DOHH2 (cell line): ENCODE data around the gene ATP4A.
A peak's percentile ranks its signal among the peaks of the same experiment; 100 is the strongest.

Source experiments
- H3F3A ChIP-seq: fragments of 200-600 bp; sonication (generic), shearing (Covaris generic); 2 replicates; pipeline ENCODE4 v1.6.0; 2016; ENCODE audit warnings: antibody characterized with exemption, mild to moderate bottlenecking; ENCODE audit not compliant: control insufficient read depth, insufficient read depth
- H3K27ac ChIP-seq: fragments of 200-600 bp; sonication (generic); 2 replicates; pipeline ENCODE4 v1.5.1; 2014; ENCODE audit warnings: low read depth, mild to moderate bottlenecking, low read length, moderate library complexity
- H3K27me3 ChIP-seq: fragments of 200-600 bp; sonication (generic); 2 replicates; pipeline ENCODE4 v1.6.1; 2014; ENCODE audit warnings: mild to moderate bottlenecking, low read length, mixed read lengths; ENCODE audit not compliant: control insufficient read depth
- H3K36me3 ChIP-seq: fragments of 200-600 bp; sonication (generic); 2 replicates; pipeline ENCODE4 v1.6.1; 2014; ENCODE audit warnings: mild to moderate bottlenecking, low read length, moderate library complexity, mixed read lengths; ENCODE audit not compliant: control insufficient read depth
- H3K4me1 ChIP-seq: fragments of 200-600 bp; sonication (generic); 2 replicates; pipeline ENCODE4 v1.6.1; 2014; ENCODE audit warnings: mild to moderate bottlenecking, low read length, mixed read lengths; ENCODE audit not compliant: control insufficient read depth
- H3K4me2 ChIP-seq: fragments of 200-600 bp; sonication (generic); 2 replicates; pipeline ENCODE4 v1.6.0; 2014; ENCODE audit warnings: mild to moderate bottlenecking, low read length, moderate library complexity
- H3K4me3 ChIP-seq: fragments of 200-600 bp; sonication (generic); 2 replicates; pipeline ENCODE4 v1.5.1; 2014; ENCODE audit warnings: mild to moderate bottlenecking, low read length, mixed read lengths
- H3K79me2 ChIP-seq: fragments of 200-600 bp; sonication (generic); 2 replicates; pipeline ENCODE4 v1.6.1; 2014; ENCODE audit warnings: mild to moderate bottlenecking, low read length, mixed read lengths; ENCODE audit not compliant: control insufficient read depth
- H3K9me2 ChIP-seq: fragments of 200-600 bp; sonication (generic); replicated peaks from 2 replicates; pipeline ENCODE4 v1.6.1; 2014; ENCODE audit warnings: mild to moderate bottlenecking, low read length, mixed read lengths; ENCODE audit not compliant: control insufficient read depth
- H3K9me3 ChIP-seq: fragments of 200-600 bp; sonication (generic); 2 replicates; pipeline ENCODE4 v1.6.1; 2014; ENCODE audit warnings: antibody characterized with exemption, low read length, mixed read lengths; ENCODE audit not compliant: control insufficient read depth, insufficient read depth
- H4K20me1 ChIP-seq: fragments of 200-600 bp; sonication (generic); 2 replicates; pipeline ENCODE4 v1.6.0; 2014; ENCODE audit warnings: low read depth, mild to moderate bottlenecking, antibody characterized with exemption, low read length, moderate library complexity; ENCODE audit not compliant: control insufficient read depth, insufficient read depth
- EZH2phosphoT487 ChIP-seq: fragments of 200-600 bp; sonication (generic); IDR thresholded peaks from 2 replicates; pipeline ENCODE4 v1.6.1; 2017; ENCODE audit warnings: borderline replicate concordance, mild to moderate bottlenecking, antibody characterized with exemption, low read length, moderate library complexity, mixed read lengths
- TF ChIP-seq, protein P1 (sequence below): fragments of 200-600 bp; sonication (generic); IDR thresholded peaks from one replicate; pipeline ENCODE4 v1.5.1; 2014; ENCODE audit warnings: antibody characterized with exemption, mild to moderate bottlenecking, low read depth, low read length; ENCODE audit not compliant: poor library complexity, severe bottlenecking

Gene ATP4A

DNA sequence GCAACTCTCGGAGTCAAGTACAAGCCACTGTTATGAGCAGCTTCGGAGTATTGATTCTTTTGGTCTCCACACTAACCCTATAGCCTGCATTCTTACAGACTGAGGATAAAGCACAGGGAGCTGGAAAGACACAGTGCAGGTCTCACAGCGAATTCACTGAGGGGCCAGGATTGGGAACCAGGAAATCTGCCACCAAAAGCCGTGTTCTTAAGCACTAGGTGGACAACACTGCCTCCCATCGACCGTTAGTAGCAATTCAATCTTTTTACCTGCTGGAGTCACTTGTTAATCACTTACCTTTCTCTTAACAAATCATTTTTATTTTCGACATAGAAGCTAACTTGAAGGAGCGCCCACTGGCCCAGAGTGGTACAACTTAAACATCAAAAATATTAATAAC, 28.8 kb upstream of the ATP4A start:
- Histone ChIP-seq H3K4me3 (no peak overlapping the region), H3K36me3 (no peaks in the 10 kb centered on the region), H3K27me3 (no peaks in the 10 kb centered on the region), H3F3A (no peaks in the 10 kb centered on the region), H3K4me1 (no peaks in the 10 kb centered on the region), H3K9me2 (no peaks in the 10 kb centered on the region), H3K27ac (no peak overlapping the region), H3K79me2 (no peaks in the 10 kb centered on the region), H3K9me3 (no peaks in the 10 kb centered on the region), H4K20me1 (no peaks in the 10 kb centered on the region), H3K4me2 (no peak overlapping the region)
- TF ChIP-seq EZH2phosphoT487 = no peak
- TF ChIP-seq, protein P1, sequence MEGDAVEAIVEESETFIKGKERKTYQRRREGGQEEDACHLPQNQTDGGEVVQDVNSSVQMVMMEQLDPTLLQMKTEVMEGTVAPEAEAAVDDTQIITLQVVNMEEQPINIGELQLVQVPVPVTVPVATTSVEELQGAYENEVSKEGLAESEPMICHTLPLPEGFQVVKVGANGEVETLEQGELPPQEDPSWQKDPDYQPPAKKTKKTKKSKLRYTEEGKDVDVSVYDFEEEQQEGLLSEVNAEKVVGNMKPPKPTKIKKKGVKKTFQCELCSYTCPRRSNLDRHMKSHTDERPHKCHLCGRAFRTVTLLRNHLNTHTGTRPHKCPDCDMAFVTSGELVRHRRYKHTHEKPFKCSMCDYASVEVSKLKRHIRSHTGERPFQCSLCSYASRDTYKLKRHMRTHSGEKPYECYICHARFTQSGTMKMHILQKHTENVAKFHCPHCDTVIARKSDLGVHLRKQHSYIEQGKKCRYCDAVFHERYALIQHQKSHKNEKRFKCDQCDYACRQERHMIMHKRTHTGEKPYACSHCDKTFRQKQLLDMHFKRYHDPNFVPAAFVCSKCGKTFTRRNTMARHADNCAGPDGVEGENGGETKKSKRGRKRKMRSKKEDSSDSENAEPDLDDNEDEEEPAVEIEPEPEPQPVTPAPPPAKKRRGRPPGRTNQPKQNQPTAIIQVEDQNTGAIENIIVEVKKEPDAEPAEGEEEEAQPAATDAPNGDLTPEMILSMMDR = peak; percentile 76

DNA sequence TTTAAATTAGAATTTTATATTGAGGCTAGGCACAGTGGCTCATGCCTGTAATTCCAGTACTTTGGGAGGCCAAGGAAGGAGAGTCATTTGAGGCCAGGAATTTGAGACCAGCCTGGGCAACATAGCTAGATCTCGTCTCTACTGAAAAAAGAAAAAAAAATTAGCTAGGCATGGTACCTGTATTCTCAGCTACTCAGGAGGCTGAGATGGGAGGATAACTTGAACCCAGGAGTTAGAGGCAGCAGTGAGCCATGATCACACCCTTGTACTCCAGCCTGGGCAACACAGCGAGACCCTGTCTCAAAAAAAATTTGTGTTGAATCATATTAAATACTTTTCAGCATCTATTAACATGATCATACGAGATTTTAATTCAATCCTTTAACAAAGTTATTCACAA, 27.4 kb upstream of the ATP4A start:
- Histone ChIP-seq H3K36me3 (no peaks in the 10 kb centered on the region), H3K4me2 (no peak overlapping the region), H3K27ac (no peak overlapping the region), H3K79me2 (no peaks in the 10 kb centered on the region), H3K4me3 (no peak overlapping the region), H3K27me3 (no peaks in the 10 kb centered on the region), H3F3A (no peaks in the 10 kb centered on the region), H3K9me2 (no peaks in the 10 kb centered on the region), H3K9me3 (no peaks in the 10 kb centered on the region), H3K4me1 (no peaks in the 10 kb centered on the region), H4K20me1 (no peaks in the 10 kb centered on the region)
- no peak for TF ChIP-seq EZH2phosphoT487
- TF ChIP-seq, protein P1 = no peak

DNA sequence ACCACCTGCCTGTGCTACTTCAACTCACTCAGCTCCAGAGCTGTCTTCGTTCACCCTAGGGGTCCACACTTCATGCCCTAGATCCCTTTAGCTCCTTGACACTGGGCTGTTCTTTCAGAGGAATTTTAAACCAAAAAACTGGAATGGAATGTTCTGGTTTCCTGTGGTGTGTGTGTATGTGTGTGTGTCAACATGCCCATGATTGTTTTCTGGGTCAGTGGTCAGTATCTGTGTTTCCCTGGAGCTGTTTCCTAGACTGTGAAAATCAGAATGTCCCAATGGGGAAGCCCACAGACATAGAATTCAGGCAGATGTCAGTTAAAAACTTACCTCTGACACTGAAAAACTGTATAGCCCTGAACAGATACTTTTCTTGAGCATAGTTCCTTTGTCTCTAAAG, 23.9 kb upstream of the ATP4A start:
- H3K27me3 ChIP-seq = no peaks in the 10 kb centered on the region
- H3K9me2 ChIP-seq = no peaks in the 10 kb centered on the region
- H3F3A ChIP-seq = no peaks in the 10 kb centered on the region
- TF ChIP-seq EZH2phosphoT487 = no peak
- TF ChIP-seq, protein P1 = no peak
- no peak overlapping the region for H3K4me2 ChIP-seq
- H3K36me3 ChIP-seq = no peaks in the 10 kb centered on the region
- no peaks in the 10 kb centered on the region for H3K4me1 ChIP-seq
- no peaks in the 10 kb centered on the region for H4K20me1 ChIP-seq
- no peaks in the 10 kb centered on the region for H3K9me3 ChIP-seq
- H3K79me2 ChIP-seq = no peaks in the 10 kb centered on the region
- H3K4me3 ChIP-seq = no peak overlapping the region
- no peak overlapping the region for H3K27ac ChIP-seq

DNA sequence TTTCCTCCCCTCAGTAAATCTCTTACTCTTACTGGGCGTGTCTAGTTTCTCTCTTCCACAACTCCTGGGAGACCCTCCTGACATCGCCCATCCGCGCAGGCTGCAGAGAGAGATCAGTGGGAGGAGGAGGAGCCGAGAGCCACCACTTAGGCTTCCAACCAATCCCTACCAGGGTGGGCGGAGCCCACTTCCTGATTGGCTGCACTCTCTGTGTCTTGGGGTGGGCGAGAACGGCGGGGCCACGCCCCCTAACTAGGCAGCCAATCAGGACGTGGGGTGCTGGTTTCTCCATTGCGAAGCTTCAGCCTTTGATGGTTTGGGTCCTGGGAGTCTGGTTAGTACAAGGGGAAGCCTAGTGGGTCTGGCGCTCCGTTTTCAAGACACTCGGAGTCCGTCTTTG, 22.4 kb upstream of the ATP4A start, which contains the start of gene PMIS2:
Gene PMIS2, plus strand, starts transcription at position 326 of the 400 bp plus-strand sequence. CDS start 87 bp downstream, outside the sequence.
- Histone ChIP-seq H3K4me3 (no peak within 1 kb of the TSS), H3K36me3 (no peaks in the 10 kb centered on the region), H3K27me3 (no peaks in the 10 kb centered on the region), H3K79me2 (no peaks in the 10 kb centered on the region), H3K9me2 (no peaks in the 10 kb centered on the region), H3K4me2 (no peak within 1 kb of the TSS), H4K20me1 (no peaks in the 10 kb centered on the region), H3K9me3 (no peaks in the 10 kb centered on the region), H3K4me1 (no peaks in the 10 kb centered on the region), H3F3A (no peaks in the 10 kb centered on the region), H3K27ac (no peak within 1 kb of the TSS)
- no peak for TF ChIP-seq EZH2phosphoT487
- TF ChIP-seq, protein P1 = no peak
